ENCODE results near the gene BEST2.

DNA sequence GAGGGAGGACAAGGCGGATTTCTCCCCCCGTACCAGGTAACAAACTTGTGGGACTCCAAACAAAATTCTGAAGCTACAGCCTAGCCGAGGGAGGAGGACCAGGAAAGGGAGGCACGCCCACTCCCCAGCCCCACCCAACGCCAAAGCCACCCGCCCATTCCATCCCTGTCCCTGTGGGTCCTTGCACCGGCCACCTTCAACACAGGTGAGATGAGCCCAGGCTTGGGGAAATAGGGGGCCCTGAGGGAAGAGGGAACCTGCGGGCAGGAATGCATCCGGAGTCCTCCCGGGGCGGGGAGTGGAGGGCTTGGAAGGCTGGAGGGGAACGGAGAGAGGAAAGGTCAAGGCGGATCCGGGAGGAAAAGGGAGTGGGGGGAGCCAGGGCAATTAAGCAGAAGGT, at the start of gene BEST2:
- TF ChIP-seq CSDC2 (CRISPR knock-in tag; IDR thresholded peaks at IDR 0.05) (no peak), GLIS3 (CRISPR knock-in tag; IDR thresholded peaks at IDR 0.05) (no peak), ISL1 (CRISPR knock-in tag; IDR thresholded peaks at IDR 0.05) (no peak), ZNF8 (CRISPR knock-in tag; IDR thresholded peaks at IDR 0.05) (no peak), RARB (CRISPR knock-in tag; IDR thresholded peaks at IDR 0.05) (no peak), OSR1 (CRISPR knock-in tag; IDR thresholded peaks at IDR 0.05) (no peak), TCF4 (CRISPR knock-in tag; IDR thresholded peaks at IDR 0.05; ENCODE audit: borderline replicate concordance) (no peak)
- TF ChIP-seq, protein P1, sequence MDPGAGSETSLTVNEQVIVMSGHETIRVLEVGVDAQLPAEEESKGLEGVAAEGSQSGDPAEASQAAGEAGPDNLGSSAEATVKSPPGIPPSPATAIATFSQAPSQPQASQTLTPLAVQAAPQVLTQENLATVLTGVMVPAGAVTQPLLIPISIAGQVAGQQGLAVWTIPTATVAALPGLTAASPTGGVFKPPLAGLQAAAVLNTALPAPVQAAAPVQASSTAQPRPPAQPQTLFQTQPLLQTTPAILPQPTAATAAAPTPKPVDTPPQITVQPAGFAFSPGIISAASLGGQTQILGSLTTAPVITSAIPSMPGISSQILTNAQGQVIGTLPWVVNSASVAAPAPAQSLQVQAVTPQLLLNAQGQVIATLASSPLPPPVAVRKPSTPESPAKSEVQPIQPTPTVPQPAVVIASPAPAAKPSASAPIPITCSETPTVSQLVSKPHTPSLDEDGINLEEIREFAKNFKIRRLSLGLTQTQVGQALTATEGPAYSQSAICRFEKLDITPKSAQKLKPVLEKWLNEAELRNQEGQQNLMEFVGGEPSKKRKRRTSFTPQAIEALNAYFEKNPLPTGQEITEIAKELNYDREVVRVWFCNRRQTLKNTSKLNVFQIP (CRISPR knock-in tag; IDR thresholded peaks at IDR 0.05; ENCODE audit: borderline replicate concordance, low read depth), result no peak
